Measurements from ENCODE around the gene GTF2B.
"Not testable (repeated sequence)": the region's sequence is repeated elsewhere in the genome, so short reads cannot be mapped to it uniquely, and the experiment has no call there.

The GTF2B gene

GRCh38 chr1:88891318-88891950, at the start of gene GTF2B:
GTF2B (minus strand) TSS chr1:88891567; CDS start chr1:88891499, 68 bp downstream.
- DNase-seq (ENCODE audit: low read depth) = peak; percentile 86

GRCh38 chr1:88938528-88938927, 47.2 kb upstream of the GTF2B start:
- not testable (repeated sequence) for DNase-seq (ENCODE audit: low read depth)

- DNase-seq (ENCODE audit: low read depth) = no peak
Observed at GRCh38 chr1:88936760-88937342, 45.5 kb upstream of the GTF2B start.

GRCh38 chr1:88936223-88936523, 44.8 kb upstream of the GTF2B start:
- DNase-seq (ENCODE audit: low read depth) = no peak

- DNase-seq (ENCODE audit: low read depth) = no peak
Observed at GRCh38 chr1:88935522-88936222, 44.3 kb upstream of the GTF2B start.

- DNase-seq (ENCODE audit: low read depth) = not testable (repeated sequence)
Observed at GRCh38 chr1:88930176-88930575, 38.8 kb upstream of the GTF2B start.

- DNase-seq (ENCODE audit: low read depth) = no peak
Observed at GRCh38 chr1:88923224-88923623, 31.9 kb upstream of the GTF2B start.

GRCh38 chr1:88922214-88922613, 30.8 kb upstream of the GTF2B start:
- no peak for DNase-seq (ENCODE audit: low read depth)

GRCh38 chr1:88920845-88921244, 29.5 kb upstream of the GTF2B start:
- DNase-seq (ENCODE audit: low read depth) = no peak

- no peak for DNase-seq (ENCODE audit: low read depth)
Observed at GRCh38 chr1:88917321-88918025, 26.1 kb upstream of the GTF2B start.

- DNase-seq (ENCODE audit: low read depth) = no peak
Observed at GRCh38 chr1:88916883-88917282, 25.5 kb upstream of the GTF2B start.

GRCh38 chr1:88911800-88912199, 20.4 kb upstream of the GTF2B start:
- DNase-seq (ENCODE audit: low read depth) = not testable (repeated sequence)

GRCh38 chr1:88911161-88911560, 19.8 kb upstream of the GTF2B start:
- DNase-seq (ENCODE audit: low read depth) = no peak

GRCh38 chr1:88910401-88910800, 19.0 kb upstream of the GTF2B start:
- no peak for DNase-seq (ENCODE audit: low read depth)

GRCh38 chr1:88900883-88901282, 9.5 kb upstream of the GTF2B start:
- DNase-seq (ENCODE audit: low read depth) = no peak

GRCh38 chr1:88897070-88897730, 5.8 kb upstream of the GTF2B start:
- DNase-seq (ENCODE audit: low read depth) = no peak

GRCh38 chr1:88892357-88892877, 1.1 kb upstream of the GTF2B start:
- DNase-seq (ENCODE audit: low read depth) = no peak

- no peak for DNase-seq (ENCODE audit: low read depth)
Observed at GRCh38 chr1:88891951-88892340, 579 bp upstream of the GTF2B start.

- DNase-seq (ENCODE audit: low read depth) = no peak
Observed at GRCh38 chr1:88890791-88891317, 513 bp downstream of the GTF2B start.

- no peak for DNase-seq (ENCODE audit: low read depth)
Observed at GRCh38 chr1:88890131-88890530, 1.2 kb downstream of the GTF2B start.

- no peak for DNase-seq (ENCODE audit: low read depth)
Observed at GRCh38 chr1:88888750-88889149, 2.6 kb downstream of the GTF2B start.

- no peak for DNase-seq (ENCODE audit: low read depth)
Observed at GRCh38 chr1:88885933-88886332, 5.4 kb downstream of the GTF2B start.
